Sigmoid colon (tissue), 7 donors: Measurements from ENCODE around the gene TTC27. TPM values are rescaled to one million over a fixed set of nuclear protein-coding genes. Genes with fewer than 3 reads are reported as not detected.

Source experiments
- DNase-seq: peaks from one replicate; pipeline ENCODE4 v3.0.0-alpha.2; 2019
- H3K27ac ChIP-seq, 4 donors: fragments of 200-600 bp; sonication (generic); one replicate each; pipeline ENCODE4 v1.5.1; 2016 to 2019; ENCODE audit warnings: mild to moderate bottlenecking in 1 of 4
- H3K27me3 ChIP-seq, 3 donors: fragments of 200-600 bp; sonication (generic); one replicate each; pipeline ENCODE4 v1.5.1; 2019; ENCODE audit warnings: mild to moderate bottlenecking in 1 of 3
- H3K36me3 ChIP-seq, 4 donors: fragments of 200-600 bp; sonication (generic); one replicate each; pipeline ENCODE4 v1.5.1; 2016 to 2019
- H3K4me1 ChIP-seq, 4 donors: fragments of 200-600 bp; sonication (generic); one replicate each; pipeline ENCODE4 v1.5.1; 2017 to 2019
- H3K4me3 ChIP-seq, 4 donors: fragments of 200-600 bp; sonication (generic); one replicate each; pipeline ENCODE4 v1.5.1; 2017 to 2019; ENCODE audit warnings: mild to moderate bottlenecking in 2 of 4, moderate library complexity in 1 of 4
- H3K9me3 ChIP-seq, 4 donors: fragments of 200-600 bp in 3 of 4; sonication (generic) in 3 of 4; one replicate each; pipeline versions ENCODE4 v1.5.1 to v1.6.1; 2013 to 2019
- CTCF ChIP-seq, 4 experiments: fragments of 450-650 bp in 3 of 4; fragments of 200-600 bp in 1 of 4; IDR thresholded peaks; one replicate each; pipeline ENCODE4 v1.5.1; 2016 to 2019; ENCODE audit warnings: antibody characterized with exemption in 4 of 4, mild to moderate bottlenecking in 3 of 4, moderate library complexity in 2 of 4
- EP300 ChIP-seq, 4 donors: sonication (generic); formaldehyde crosslinking; IDR thresholded peaks; one replicate each; pipeline ENCODE4 v1.6.1; 2017; ENCODE audit warnings: antibody characterized with exemption in 4 of 4
- POLR2A ChIP-seq, 2 donors: fragments of 450-650 bp; IDR thresholded peaks; one replicate each; pipeline ENCODE4 v1.6.1; 2016; ENCODE audit warnings: antibody characterized with exemption in 2 of 2, mild to moderate bottlenecking in 2 of 2, moderate library complexity in 2 of 2
- POLR2AphosphoS5 ChIP-seq, 4 donors: sonication (generic); formaldehyde crosslinking; IDR thresholded peaks; one replicate each; pipeline ENCODE4 v1.6.1; 2017; ENCODE audit warnings: antibody characterized with exemption in 4 of 4
- WGBS, 2 donors: extraction: QIAGEN DNeasy Blood & Tissue Kit; methylation state at CpG; one replicate each; pipeline ENCODE4 v1.1.7; 2013; 5-methylcytosine and 5-hydroxymethylcytosine counted together
- intact Hi-C: fragments of 100-400 bp; cut with DNase I; formaldehyde crosslinking; loops from one replicate; pipeline ENCODE4 v1.15.1; 2023
- polyA plus RNA-seq, 3 donors: library from polyadenylated mRNA; stranded (reverse); fragments of 200-250 nt; gene quantifications; one replicate each; pipeline ENCODE4 v1.2.3, GENCODE V29; 2013
- total RNA-seq, 4 donors: library from RNA; depleted of rRNA; stranded (reverse); fragments of >200 nt; gene quantifications; one replicate each; pipeline ENCODE4 v1.1.0, GENCODE V29; 2016
- donor health status: healthy with polysubstance abuse.
- donor health status: Bipolar disorder and iron deficiency.
- donor health status: healthy.

Gene TTC27
- total and polyA plus RNA-seq, 7 donors: 3.0 to 22.5 (median 14.1) TPM

GRCh38 chr2:32611771-32612170 is 16.1 kb upstream of the TTC27 start:
- Histone ChIP-seq H3K4me3 (no peak overlapping the region), H3K9me3 (no peaks in the 10 kb centered on the region), H3K27me3 (no peaks in the 10 kb centered on the region), H3K27ac (no peak overlapping the region), H3K4me1 (no peaks in the 10 kb centered on the region), H3K36me3 (peaks cover 0 to 82% (median 20%) of the 10 kb centered on the region in 4 donors)
- TF ChIP-seq CTCF (IDR thresholded peaks at IDR 0.05): no peak
- TF ChIP-seq POLR2A (IDR thresholded peaks at IDR 0.05): no peak
- no peak for TF ChIP-seq POLR2AphosphoS5 (IDR thresholded peaks at IDR 0.05)
- TF ChIP-seq EP300 (IDR thresholded peaks at IDR 0.05): no peak
- intact Hi-C loops: no loop called here
- no peak for DNase-seq
- WGBS, 2 donors: 70 to 85% methylated on average over 1 of the region's 1 CpG

DNA sequence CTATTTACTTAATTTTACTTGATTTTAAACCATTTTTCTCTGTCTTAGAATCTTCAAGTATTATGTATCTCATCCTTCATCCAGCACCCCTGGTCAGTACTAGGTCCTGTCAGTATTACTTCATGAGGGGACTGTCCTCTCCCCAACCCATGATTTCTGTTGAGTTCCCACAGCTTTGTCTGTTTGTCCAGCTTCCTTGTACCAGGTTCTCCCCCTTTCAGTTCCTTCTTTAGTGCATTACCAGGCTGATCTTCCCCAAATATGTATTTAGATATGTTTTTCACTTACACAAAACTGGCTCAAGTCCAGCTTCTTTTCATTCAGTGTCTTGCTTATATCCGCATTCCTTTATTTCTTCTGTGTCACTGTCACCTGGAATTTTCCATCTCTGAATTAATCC is 13.8 kb upstream of the TTC27 start:
- Histone ChIP-seq H3K4me1 (no peaks in the 10 kb centered on the region), H3K36me3 (peaks cover 7 to 86% (median 26%) of the 10 kb centered on the region in 4 donors), H3K4me3 (no peak overlapping the region), H3K27ac (no peak overlapping the region), H3K9me3 (no peaks in the 10 kb centered on the region), H3K27me3 (no peaks in the 10 kb centered on the region)
- intact Hi-C loops: no loop called here
- 87 to 97% methylated on average over 1 of the region's 1 CpG for WGBS, 2 donors
- TF ChIP-seq POLR2A (IDR thresholded peaks at IDR 0.05) (no peak), CTCF (IDR thresholded peaks at IDR 0.05) (no peak), POLR2AphosphoS5 (IDR thresholded peaks at IDR 0.05) (no peak), EP300 (IDR thresholded peaks at IDR 0.05) (no peak)
- DNase-seq: no peak

GRCh38 chr2:32617599-32618189 is 10.2 kb upstream of the TTC27 start:
- no peak for DNase-seq
- H3K36me3 ChIP-seq: peaks cover 7 to 74% (median 24%) of the 10 kb centered on the region in 4 donors
- TF ChIP-seq POLR2AphosphoS5 (IDR thresholded peaks at IDR 0.05): no peak
- no peak for TF ChIP-seq POLR2A (IDR thresholded peaks at IDR 0.05)
- TF ChIP-seq EP300 (IDR thresholded peaks at IDR 0.05): no peak
- TF ChIP-seq CTCF (IDR thresholded peaks at IDR 0.05): no peak

GRCh38 chr2:32622570-32623310 is 5.1 kb upstream of the TTC27 start:
- intact Hi-C loops: loop anchor here (10.0 kb wide), 1 partner anchor 322 kb away; the partner anchor contains the start of gene LTBP1
- no peaks in the 10 kb centered on the region for H3K9me3 ChIP-seq
- H3K36me3 ChIP-seq: peaks cover 3 to 30% (median 12%) of the 10 kb centered on the region in 4 donors
- H3K4me3 ChIP-seq: no peak overlapping the region
- H3K27ac ChIP-seq: peak overlapping the region in 1 of 4 donors; percentile 34
- no peak for DNase-seq
- TF ChIP-seq CTCF (IDR thresholded peaks at IDR 0.05) (no peak), POLR2A (IDR thresholded peaks at IDR 0.05) (no peak), EP300 (IDR thresholded peaks at IDR 0.05) (no peak), POLR2AphosphoS5 (IDR thresholded peaks at IDR 0.05) (no peak)
- 74% methylated on average over 2 of the region's 2 CpGs for WGBS, 2 donors
- H3K4me1 ChIP-seq: peaks cover 0 to 9% (median 6%) of the 10 kb centered on the region in 4 donors
- H3K27me3 ChIP-seq: no peaks in the 10 kb centered on the region

More at GRCh38 chr2:32617599-32618189, 10.2 kb upstream of the TTC27 start:
- Histone ChIP-seq H3K4me1 (peaks cover 0 to 6% (median 0%) of the 10 kb centered on the region in 4 donors), H3K9me3 (no peaks in the 10 kb centered on the region), H3K27me3 (no peaks in the 10 kb centered on the region), H3K27ac (no peak overlapping the region), H3K4me3 (no peak overlapping the region)
- 74 to 79% methylated on average over 5 of the region's 5 CpGs for WGBS, 2 donors
- intact Hi-C loops: no loop called here
